Esophagus muscularis mucosa (tissue), 3 donors: ENCODE data around the gene ZFP64.

Source experiments
- CTCF ChIP-seq, 3 experiments: fragments of 200-600 bp in 2 of 3; fragments of 450-650 bp in 1 of 3; sonication (generic) in 2 of 3; IDR thresholded peaks; one replicate each; pipeline ENCODE4 v1.5.1; 2017 to 2019; ENCODE audit warnings: antibody characterized with exemption in 3 of 3, mild to moderate bottlenecking in 2 of 3, moderate library complexity in 1 of 3
- POLR2A ChIP-seq: fragments of 450-650 bp; IDR thresholded peaks from one replicate; pipeline ENCODE4 v1.6.1; 2017; ENCODE audit warnings: antibody characterized with exemption, moderate library complexity, mild to moderate bottlenecking, low read depth

- TF ChIP-seq CTCF (IDR thresholded peaks at IDR 0.05): no peak
- no peak for TF ChIP-seq POLR2A
These were observed 31.5 kb downstream of the ZFP64 start for GRCh38 chr20:52160049-52160570.
